DMS114 treated with DMSO at 0.1 percent for 48 hours (cell line): ENCODE data around the gene PHYHIPL.
A peak's percentile ranks its signal among the peaks of the same experiment; 100 is the strongest.
"Not testable (repeated sequence)": the region's sequence is repeated elsewhere in the genome, so short reads cannot be mapped to it uniquely, and the experiment has no call there.

Experiments
- DNase-seq: peaks from one replicate; lab custom pipeline; 2025; ENCODE audit not compliant: unreplicated experiment; lab: John Stamatoyannopoulos, UW

The PHYHIPL gene

GRCh38 chr10:59190332-59190731, 13.9 kb downstream of the PHYHIPL start:
- no peak for DNase-seq

GRCh38 chr10:59206204-59206720, 29.8 kb downstream of the PHYHIPL start:
- no peak for DNase-seq

- no peak for DNase-seq
Measured at GRCh38 chr10:59212301-59212798, 35.9 kb downstream of the PHYHIPL start.

- DNase-seq = no peak
Measured at GRCh38 chr10:59214160-59214559, 37.7 kb downstream of the PHYHIPL start.

- DNase-seq = no peak
Measured at GRCh38 chr10:59216178-59216869, 39.9 kb downstream of the PHYHIPL start.

GRCh38 chr10:59222788-59223187, 46.3 kb downstream of the PHYHIPL start:
- no peak for DNase-seq

GRCh38 chr10:59223597-59223996, 47.2 kb downstream of the PHYHIPL start:
- not testable (repeated sequence) for DNase-seq

GRCh38 chr10:59225211-59225610, 48.8 kb downstream of the PHYHIPL start:
- no peak for DNase-seq

GRCh38 chr10:59227136-59227673, 50.8 kb downstream of the PHYHIPL start:
- DNase-seq = no peak

- no peak for DNase-seq
Measured at GRCh38 chr10:59229441-59229840, 53.0 kb downstream of the PHYHIPL start.

GRCh38 chr10:59234194-59234593, 57.8 kb downstream of the PHYHIPL start:
- DNase-seq = no peak

GRCh38 chr10:59234816-59235429, 58.5 kb downstream of the PHYHIPL start:
- peak; percentile 22 for DNase-seq

- DNase-seq = no peak
Measured at GRCh38 chr10:59236064-59236697, 59.7 kb downstream of the PHYHIPL start.

GRCh38 chr10:59237775-59238174, 61.3 kb downstream of the PHYHIPL start:
- no peak for DNase-seq

GRCh38 chr10:59239108-59239507, 62.7 kb downstream of the PHYHIPL start:
- not testable (repeated sequence) for DNase-seq

GRCh38 chr10:59240582-59241183, 64.2 kb downstream of the PHYHIPL start:
- peak; percentile 38 for DNase-seq

GRCh38 chr10:59242057-59242456, 65.6 kb downstream of the PHYHIPL start:
- no peak for DNase-seq

GRCh38 chr10:59242991-59243390, 66.5 kb downstream of the PHYHIPL start:
- no peak for DNase-seq

GRCh38 chr10:59243611-59244195, 67.3 kb downstream of the PHYHIPL start:
- DNase-seq = no peak

GRCh38 chr10:59244871-59245270, 68.4 kb downstream of the PHYHIPL start:
- DNase-seq = no peak

GRCh38 chr10:59245686-59246085, 69.2 kb downstream of the PHYHIPL start:
- no peak for DNase-seq
